GM12892 (cell line): Measurements from ENCODE around the gene NCK2.

Experiments used
- POLR2A ChIP-seq: IDR thresholded peaks from 2 replicates; pipeline ENCODE4 v1.6.1; 2011; ENCODE audit warnings: low read depth, low read length, control low read depth
- POLR2AphosphoS5 ChIP-seq: IDR thresholded peaks from 2 replicates; pipeline ENCODE4 v1.6.1; 2011; ENCODE audit warnings: low read depth, low read length, control low read depth
- TAF1 ChIP-seq: IDR thresholded peaks from 2 replicates; pipeline ENCODE4 v1.6.1; 2011; ENCODE audit warnings: low read depth, mild to moderate bottlenecking, control low read depth, low read length, borderline replicate concordance

DNA sequence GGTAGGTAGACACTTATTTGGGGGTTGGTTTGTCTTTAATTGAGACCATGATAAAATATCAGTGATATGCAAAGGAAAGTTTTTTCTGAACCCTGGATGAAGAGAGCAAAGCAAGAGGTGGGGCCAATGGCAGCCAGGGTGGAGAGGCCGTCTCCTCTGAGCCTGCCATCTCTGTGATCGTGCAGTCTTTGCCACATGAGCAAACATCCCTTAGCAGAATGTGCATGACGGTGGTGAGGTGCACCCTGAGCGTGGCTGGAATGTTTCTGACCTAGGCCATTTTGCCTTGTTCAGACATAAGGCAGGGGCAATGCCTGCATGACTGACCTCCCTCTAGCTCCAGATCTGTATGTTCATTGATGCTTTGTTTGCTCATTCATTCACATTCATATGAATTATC lies 6.0 kb downstream of the NCK2 start:
- TF ChIP-seq POLR2A (no peak), TAF1 (no peak), POLR2AphosphoS5 (no peak)
